ENCODE measurements around the gene USHBP1. TPM values are rescaled to one million over a fixed set of nuclear protein-coding genes. Genes with fewer than 3 reads are reported as not detected.

The USHBP1 gene
- polyA plus RNA-seq, 1 donor from 2014 or later, result 0.59 TPM

- no peak overlapping the region for H3K4me2 ChIP-seq (ENCODE audit: low read length)
- H3K36me3 ChIP-seq (ENCODE audit: insufficient read depth, low read length), result no peaks in the 10 kb centered on the region
- no peaks in the 10 kb centered on the region for H3K9me2 ChIP-seq (ENCODE audit: insufficient read depth, low read length)
- no peak for TF ChIP-seq MXI1 (conservative IDR thresholded peaks at IDR 0.05; ENCODE audit: poor library complexity, severe bottlenecking)
- no peak for TF ChIP-seq RAD21 (conservative IDR thresholded peaks at IDR 0.05)
- no peak for TF ChIP-seq REST (IDR thresholded peaks at IDR 0.05; ENCODE audit: borderline replicate concordance)
- no peak for TF ChIP-seq EZH2 (IDR thresholded peaks at IDR 0.05; ENCODE audit: borderline replicate concordance, insufficient read depth, low read length, poor library complexity, severe bottlenecking)
- no peak for TF ChIP-seq TAF1 (IDR thresholded peaks at IDR 0.05; ENCODE audit: low read depth)
- TF ChIP-seq SMC3 (conservative IDR thresholded peaks at IDR 0.05; ENCODE audit: poor library complexity), result no peak
- TF ChIP-seq POLR2AphosphoS5 (IDR thresholded peaks at IDR 0.05), result no peak
- no peak for TF ChIP-seq EP300 (conservative IDR thresholded peaks at IDR 0.05; ENCODE audit: poor library complexity, severe bottlenecking)
- no peak for TF ChIP-seq CTCF (IDR thresholded peaks at IDR 0.05; ENCODE audit: poor library complexity, severe bottlenecking)
- H3K79me2 ChIP-seq (replicated peaks; ENCODE audit: insufficient read depth, low read length), result no peaks in the 10 kb centered on the region
- H3K9me3 ChIP-seq (ENCODE audit: low read length), result no peaks in the 10 kb centered on the region
- no peaks in the 10 kb centered on the region for H4K20me1 ChIP-seq (ENCODE audit: insufficient read depth)
- H3K9ac ChIP-seq (ENCODE audit: low read length), result no peak overlapping the region
- H3K4me3 ChIP-seq (ENCODE audit: low read length), result no peak overlapping the region
- no peaks in the 10 kb centered on the region for H3K27me3 ChIP-seq (ENCODE audit: insufficient read depth, low read depth, low read length)
- H3K27ac ChIP-seq (ENCODE audit: low read length), result no peak overlapping the region
- H3F3A ChIP-seq (ENCODE audit: insufficient read depth, low read length, poor library complexity, severe bottlenecking), result no peaks in the 10 kb centered on the region
- H2AFZ ChIP-seq (ENCODE audit: low read depth, low read length), result no peak overlapping the region
Measured at GRCh38 chr19:17225053-17225452, 39.5 kb downstream of the USHBP1 start.

- H3K9me2 ChIP-seq (ENCODE audit: insufficient read depth, low read length), result no peaks in the 10 kb centered on the region
- H2AFZ ChIP-seq (ENCODE audit: low read depth, low read length), result no peak overlapping the region
- no peak overlapping the region for H3K27ac ChIP-seq (ENCODE audit: low read length)
- no peaks in the 10 kb centered on the region for H3K9me3 ChIP-seq (ENCODE audit: low read length)
- H3K79me2 ChIP-seq (replicated peaks; ENCODE audit: insufficient read depth, low read length), result no peaks in the 10 kb centered on the region
- no peak overlapping the region for H3K9ac ChIP-seq (ENCODE audit: low read length)
- no peaks in the 10 kb centered on the region for H3K36me3 ChIP-seq (ENCODE audit: insufficient read depth, low read length)
- H3F3A ChIP-seq (ENCODE audit: insufficient read depth, low read length, poor library complexity, severe bottlenecking), result no peaks in the 10 kb centered on the region
- no peaks in the 10 kb centered on the region for H3K27me3 ChIP-seq (ENCODE audit: insufficient read depth, low read depth, low read length)
- no peak overlapping the region for H3K4me2 ChIP-seq (ENCODE audit: low read length)
- TF ChIP-seq MXI1 (conservative IDR thresholded peaks at IDR 0.05; ENCODE audit: poor library complexity, severe bottlenecking) (no peak), EP300 (conservative IDR thresholded peaks at IDR 0.05; ENCODE audit: poor library complexity, severe bottlenecking) (no peak), RAD21 (conservative IDR thresholded peaks at IDR 0.05) (no peak), EZH2 (IDR thresholded peaks at IDR 0.05; ENCODE audit: borderline replicate concordance, insufficient read depth, low read length, poor library complexity, severe bottlenecking) (no peak), SMC3 (conservative IDR thresholded peaks at IDR 0.05; ENCODE audit: poor library complexity) (no peak), TAF1 (IDR thresholded peaks at IDR 0.05; ENCODE audit: low read depth) (no peak), POLR2AphosphoS5 (IDR thresholded peaks at IDR 0.05) (no peak), CTCF (IDR thresholded peaks at IDR 0.05; ENCODE audit: poor library complexity, severe bottlenecking) (no peak), REST (IDR thresholded peaks at IDR 0.05; ENCODE audit: borderline replicate concordance) (no peak)
- H3K4me3 ChIP-seq (ENCODE audit: low read length), result no peak overlapping the region
- H4K20me1 ChIP-seq (ENCODE audit: insufficient read depth), result no peaks in the 10 kb centered on the region
Measured at GRCh38 chr19:17220207-17220758, 44.3 kb downstream of the USHBP1 start.
